ENCODE measurements around the gene ELOVL6.

The ELOVL6 gene

DNA sequence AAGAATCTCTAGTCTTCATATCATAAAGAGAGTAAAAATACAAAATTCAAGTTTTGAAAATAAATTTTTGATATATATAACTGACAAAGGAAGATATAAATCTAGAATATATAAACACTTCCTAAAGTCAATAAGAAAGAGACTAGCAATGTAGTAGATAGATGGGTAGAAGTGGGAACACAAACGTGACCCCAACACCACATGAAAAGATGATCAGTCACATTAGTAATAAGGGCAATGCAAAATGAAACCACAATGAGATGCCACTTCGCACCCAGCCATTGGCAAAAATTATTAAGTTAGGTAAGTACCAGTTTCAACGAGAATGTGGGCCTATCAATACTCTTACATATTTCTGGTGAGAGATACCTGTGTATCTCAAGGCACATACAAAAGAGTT is 179.3 kb downstream of the ELOVL6 start:
- DNase-seq = no peak

DNA sequence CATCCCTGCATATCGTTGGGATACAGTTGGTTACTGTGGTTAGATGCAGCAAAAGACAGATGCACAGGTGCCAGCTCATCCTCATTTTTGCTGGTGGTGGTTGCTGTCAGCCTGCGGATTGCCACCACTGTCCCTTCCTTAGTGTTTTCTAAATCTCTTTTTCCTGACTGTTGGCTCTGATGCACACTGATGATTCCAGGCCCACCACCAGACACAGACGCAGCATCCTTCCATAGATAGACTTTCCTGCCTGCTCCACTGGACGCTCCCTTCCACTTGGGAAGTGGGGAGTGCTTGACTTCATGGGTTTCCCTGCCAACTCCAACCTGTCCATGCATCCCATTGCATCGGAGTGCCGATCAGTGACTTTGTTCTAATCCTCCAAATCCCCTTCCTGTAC is 184.2 kb downstream of the ELOVL6 start:
- no peak for DNase-seq

DNA sequence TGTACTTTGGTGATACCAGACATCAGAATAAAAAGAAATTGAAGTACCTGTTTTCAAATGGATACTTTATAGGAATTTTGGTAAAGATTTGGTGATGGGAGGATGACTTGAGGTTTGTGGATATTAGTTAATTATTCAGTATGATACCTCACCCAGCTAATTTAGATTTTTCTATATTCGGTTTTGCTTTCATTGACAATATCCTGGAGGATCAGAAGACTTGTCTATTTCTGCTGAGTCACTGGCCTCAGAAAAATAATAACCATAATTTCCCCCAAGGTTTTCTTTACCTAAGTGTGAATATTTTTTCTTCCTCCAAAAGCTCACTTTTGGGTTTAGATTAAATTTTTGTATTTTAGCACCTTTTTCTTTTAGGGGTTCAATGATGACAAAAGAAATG is 185.5 kb downstream of the ELOVL6 start:
- no peak for DNase-seq

DNA sequence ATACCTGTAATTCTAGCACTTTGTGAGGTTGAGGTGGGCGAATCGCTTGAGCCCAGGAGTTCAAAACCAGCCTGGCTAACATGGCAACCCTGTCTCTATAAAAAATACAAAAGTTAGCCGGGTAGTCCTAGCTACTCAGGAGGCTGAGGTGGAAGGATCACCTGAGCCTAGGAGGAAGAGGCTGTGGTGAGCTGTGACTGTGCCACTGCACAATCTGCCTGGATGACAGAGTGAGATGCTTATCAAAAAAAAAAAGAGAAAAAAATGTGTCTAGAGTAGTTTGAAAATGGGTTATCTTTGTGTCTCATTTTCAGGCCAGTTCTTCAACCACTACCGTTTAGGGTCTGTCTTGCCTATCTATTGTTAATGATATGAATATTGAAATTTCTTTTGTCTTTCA is 187.6 kb downstream of the ELOVL6 start:
- DNase-seq = no peak

DNA sequence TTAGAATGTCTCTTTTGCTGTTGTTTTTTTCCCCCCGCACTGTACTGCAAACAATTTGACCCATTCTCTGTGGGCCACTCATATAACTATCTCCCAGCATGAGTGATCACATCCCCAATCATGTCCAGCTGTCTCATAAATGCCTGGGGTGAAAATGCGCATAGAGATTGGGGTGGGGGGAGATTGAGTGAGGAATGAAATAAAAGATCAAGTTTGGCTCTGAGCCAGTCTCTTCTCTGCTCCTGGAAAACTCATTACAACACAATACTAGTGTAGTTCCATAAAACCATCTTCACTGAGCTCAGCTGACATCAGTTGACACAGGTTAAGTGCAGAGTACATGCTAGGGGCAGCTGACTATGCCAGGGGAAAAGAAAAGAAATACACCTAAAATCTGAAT is 188.9 kb downstream of the ELOVL6 start:
- DNase-seq = no peak

DNA sequence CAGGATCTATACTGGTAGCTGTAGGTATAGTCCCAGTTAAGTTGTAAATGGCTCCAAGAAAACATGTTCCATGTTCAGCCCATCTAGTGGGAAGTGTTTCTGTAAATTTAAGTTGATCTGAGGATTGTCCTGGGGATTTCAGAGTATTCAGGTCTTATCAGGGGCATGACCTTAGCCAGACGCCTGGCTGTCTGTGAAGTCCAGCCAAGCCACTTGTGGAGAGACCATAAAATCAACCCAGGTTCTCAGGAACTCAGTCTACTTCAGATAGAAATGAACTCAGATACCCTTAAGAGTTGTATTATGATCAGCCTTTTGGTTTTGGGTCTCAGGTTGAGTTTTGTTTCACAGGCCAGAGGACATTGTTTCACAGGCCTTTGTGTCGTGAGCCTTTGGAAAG is 189.9 kb downstream of the ELOVL6 start:
- DNase-seq = no peak

DNA sequence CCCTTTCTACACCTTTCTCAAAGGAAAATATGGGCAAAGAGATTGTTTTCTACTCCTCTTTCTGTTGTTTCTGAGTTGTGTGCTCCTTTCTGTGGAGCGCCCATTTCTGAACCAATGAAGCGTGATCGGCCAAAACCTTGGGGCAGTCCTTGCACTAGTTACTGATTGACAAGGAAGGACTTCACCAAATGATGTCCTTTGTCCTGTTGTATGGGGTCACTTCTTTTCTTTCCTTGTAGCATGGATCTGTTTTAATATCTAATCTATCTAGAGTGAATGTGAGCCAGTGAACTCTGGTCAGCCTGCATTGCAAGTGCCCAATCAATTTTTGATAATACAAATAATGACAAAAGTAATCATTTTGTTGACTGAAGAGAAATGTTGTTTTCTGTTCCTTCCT is 191.2 kb downstream of the ELOVL6 start:
- no peak for DNase-seq

DNA sequence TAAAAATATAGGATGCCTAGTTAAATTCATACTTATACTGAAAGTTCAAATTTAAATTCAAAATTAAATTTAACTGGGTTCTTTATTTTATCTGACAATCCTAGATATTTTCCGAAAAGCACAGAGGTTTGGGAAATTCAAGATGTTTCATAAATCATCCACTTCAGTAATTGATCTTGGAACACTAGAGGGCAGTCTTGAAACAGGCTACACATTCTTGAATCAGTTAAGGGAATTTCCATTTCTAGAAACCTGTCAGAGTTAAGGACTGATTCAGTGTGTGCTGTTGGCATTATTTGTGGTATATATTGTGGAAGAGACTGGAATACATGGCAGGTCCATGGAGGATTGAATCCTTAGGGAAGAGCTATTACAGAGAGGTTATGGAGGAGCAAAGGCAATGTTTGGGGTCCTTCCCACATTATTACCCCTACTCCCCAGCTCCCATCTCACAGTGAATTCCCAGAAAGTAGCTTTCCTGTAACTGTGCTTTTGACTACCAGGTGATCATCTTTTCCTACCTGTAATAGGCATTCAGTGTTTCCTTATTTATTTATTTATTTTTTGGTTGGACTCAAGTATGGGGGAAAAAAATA is 192.9 kb downstream of the ELOVL6 start:
- DNase-seq = peak; percentile 62

DNA sequence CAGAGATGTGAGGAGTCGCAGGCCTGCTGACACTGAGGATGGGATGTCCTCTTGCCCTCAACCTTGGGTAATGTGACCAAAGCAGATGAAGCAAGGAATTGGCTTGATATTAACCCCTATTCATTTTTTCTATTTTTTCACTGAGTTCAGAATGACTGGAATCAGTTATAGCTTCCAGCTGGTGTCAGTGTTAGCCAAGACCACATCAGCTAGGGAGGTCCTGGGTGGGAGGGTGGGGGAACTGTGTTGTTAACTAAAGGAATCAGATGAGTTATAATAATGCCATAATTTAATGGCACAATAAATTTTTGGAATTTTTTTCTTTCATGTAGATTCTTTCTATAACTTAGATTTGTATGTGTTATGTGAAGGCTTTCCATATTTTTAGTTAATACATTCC is 193.9 kb downstream of the ELOVL6 start:
- no peak for DNase-seq

DNA sequence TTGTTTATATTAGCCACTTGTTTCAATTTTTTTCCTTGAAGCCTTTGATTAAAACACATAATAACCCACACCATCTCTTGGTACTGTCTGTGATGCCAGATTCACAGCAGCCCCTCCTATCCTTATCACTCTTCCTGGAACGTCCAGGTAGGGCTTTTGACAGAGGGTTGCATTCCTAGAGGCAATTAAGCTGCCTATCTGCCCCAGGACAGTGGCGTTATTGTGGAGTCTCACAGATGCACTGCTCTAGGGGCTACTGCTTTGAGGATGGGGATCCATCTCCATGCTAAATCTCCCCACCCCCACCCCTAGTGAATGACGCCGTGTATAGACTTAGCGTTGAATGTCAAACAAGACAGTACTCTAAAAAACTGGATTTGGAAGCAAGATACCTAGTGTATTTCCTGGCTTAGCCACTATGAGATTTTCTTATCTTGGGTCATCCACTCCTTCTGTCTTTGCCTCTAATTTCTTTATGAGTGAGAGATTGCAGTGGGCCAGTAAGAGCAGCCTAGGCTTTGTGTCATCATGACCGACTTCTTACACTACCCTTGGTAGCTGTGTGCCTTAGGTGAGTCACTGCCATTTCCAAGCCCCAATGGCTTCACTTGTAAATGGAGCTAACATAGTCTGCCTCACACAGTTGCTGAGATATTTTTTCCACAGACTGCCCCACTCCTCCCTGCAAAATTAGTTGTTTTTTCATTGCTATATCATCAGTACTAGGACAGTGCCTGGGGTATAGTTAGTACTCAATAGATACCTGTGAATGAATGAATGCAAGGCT is 194.8 kb downstream of the ELOVL6 start:
- DNase-seq = no peak

DNA sequence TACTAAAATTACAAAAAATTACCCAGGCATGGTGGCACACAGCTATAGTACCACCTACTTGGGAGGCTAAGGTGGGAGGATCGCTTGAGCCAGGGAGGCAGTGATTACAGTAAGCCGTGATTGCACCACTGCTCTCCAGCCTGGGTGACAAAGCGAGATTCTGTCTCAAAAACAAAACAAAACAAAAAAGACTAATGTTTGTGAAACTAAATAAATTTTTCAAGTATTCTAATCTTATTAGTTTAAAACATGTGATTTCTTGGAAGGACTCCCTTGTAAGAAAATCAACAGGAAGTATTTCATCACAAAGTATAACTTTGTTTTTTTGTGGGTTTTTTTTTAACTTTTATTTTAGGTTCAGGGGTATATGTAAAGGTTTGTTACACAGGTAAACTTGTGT is 196.1 kb downstream of the ELOVL6 start:
- DNase-seq = no peak

DNA sequence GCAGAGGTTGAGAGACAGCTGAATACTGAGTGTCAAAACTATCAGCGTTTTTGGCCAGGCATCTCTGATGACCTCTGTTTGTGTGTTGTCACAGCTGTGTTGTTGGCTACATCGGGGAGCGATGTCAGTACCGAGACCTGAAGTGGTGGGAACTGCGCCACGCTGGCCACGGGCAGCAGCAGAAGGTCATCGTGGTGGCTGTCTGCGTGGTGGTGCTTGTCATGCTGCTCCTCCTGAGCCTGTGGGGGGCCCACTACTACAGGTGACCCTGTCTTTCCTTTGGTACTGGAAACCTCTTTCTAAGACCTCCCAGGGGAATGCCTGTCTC is 198.9 kb downstream of the ELOVL6 start:
- DNase-seq = no peak

DNA sequence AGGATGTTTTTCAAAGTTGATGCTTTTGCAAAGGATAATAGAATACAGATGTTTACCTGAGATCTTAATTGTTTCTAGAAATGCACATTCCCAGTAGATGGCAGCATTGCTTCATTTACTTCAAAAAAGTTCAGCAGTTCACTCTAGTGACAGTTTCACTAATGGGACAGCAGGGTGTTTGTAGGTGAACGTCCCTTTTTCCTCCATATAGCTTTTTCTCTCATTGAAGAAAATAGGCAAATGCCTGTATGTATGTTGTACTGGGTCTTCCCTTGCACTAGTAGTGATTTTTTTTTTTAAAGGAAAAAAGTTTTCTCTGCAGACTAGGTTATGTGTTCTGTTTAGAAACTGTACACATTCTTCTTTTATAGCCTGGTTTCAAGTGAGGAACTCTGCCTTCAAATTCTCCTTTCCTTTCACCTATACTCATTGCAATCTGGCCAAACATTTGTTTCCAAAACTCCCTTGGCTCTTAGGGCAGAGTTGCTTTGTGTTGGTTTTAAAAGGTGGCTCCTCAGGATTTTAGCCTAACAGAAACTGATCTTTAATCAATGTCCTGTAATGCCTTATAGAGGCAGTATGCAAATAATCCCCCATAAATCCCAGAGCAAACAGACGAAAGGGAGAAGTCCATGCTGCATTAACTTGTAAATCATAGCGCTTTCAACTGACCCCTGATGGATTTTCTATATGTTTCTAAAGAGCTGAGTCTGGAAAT is 199.4 kb downstream of the ELOVL6 start:
- peak; percentile 72 for DNase-seq

DNA sequence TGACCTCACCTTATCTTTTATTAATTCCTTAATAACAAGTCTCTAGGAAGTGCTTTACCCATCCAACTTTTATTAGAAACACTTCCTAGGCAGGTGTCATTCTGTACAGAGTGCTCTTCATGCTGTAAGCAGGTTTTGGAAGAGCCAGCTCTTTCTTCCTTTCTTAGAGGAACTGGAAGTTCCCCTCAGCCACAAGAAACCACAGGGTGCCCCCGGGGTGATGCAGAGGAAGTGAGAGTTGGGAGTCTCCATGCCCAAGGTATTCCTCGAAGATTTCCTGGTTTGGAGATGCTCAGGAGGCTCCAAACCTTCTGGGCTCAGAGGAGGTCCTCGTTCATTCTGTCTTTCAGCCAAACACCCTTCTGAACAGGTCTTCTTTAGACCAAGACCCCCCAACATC is 201.9 kb downstream of the ELOVL6 start:
- DNase-seq = no peak
